ENCODE measurements around the gene TRANK1. TPM values are rescaled to one million over a fixed set of nuclear protein-coding genes. Genes with fewer than 3 reads are reported as not detected.

Gene TRANK1
- total RNA-seq, 1 donor from 2014 or later = 16.4 TPM

GRCh38 chr3:36875397-36875796 lies 69.5 kb downstream of the TRANK1 start:
- Mint-ChIP-seq H3K4me1 (ENCODE audit: low read depth) (no peaks in the 10 kb centered on the region), H3K9me3 (ENCODE audit: low read depth) (no peaks in the 10 kb centered on the region)

GRCh38 chr3:36874424-36874823 lies 70.4 kb downstream of the TRANK1 start:
- Mint-ChIP-seq H3K9me3 (ENCODE audit: low read depth) (no peaks in the 10 kb centered on the region), H3K27me3 (no peaks in the 10 kb centered on the region), H3K4me3 (ENCODE audit: low read depth) (no peak overlapping the region), H3K4me1 (ENCODE audit: low read depth) (no peaks in the 10 kb centered on the region), H3K27ac (no peak overlapping the region), H3K36me3 (ENCODE audit: insufficient read depth) (no peaks in the 10 kb centered on the region)
- no peak for DNase-seq (ENCODE audit: low spot score, unreplicated experiment)
- TF ChIP-seq CTCF (IDR thresholded peaks at IDR 0.05; ENCODE audit: unreplicated experiment) = no peak

More at GRCh38 chr3:36875397-36875796, 69.5 kb downstream of the TRANK1 start:
- no peak for DNase-seq (ENCODE audit: low spot score, unreplicated experiment)
- no peak overlapping the region for H3K27ac Mint-ChIP-seq
- no peaks in the 10 kb centered on the region for H3K27me3 Mint-ChIP-seq
- no peaks in the 10 kb centered on the region for H3K36me3 Mint-ChIP-seq (ENCODE audit: insufficient read depth)
- H3K4me3 Mint-ChIP-seq (ENCODE audit: low read depth) = no peak overlapping the region
- TF ChIP-seq CTCF (IDR thresholded peaks at IDR 0.05; ENCODE audit: unreplicated experiment) = no peak

- no peak for DNase-seq (ENCODE audit: low spot score, unreplicated experiment)
- no peaks in the 10 kb centered on the region for H3K4me1 Mint-ChIP-seq (ENCODE audit: low read depth)
- H3K4me3 Mint-ChIP-seq (ENCODE audit: low read depth) = no peak overlapping the region
- H3K27ac Mint-ChIP-seq = no peak overlapping the region
- no peak for TF ChIP-seq CTCF (IDR thresholded peaks at IDR 0.05; ENCODE audit: unreplicated experiment)
- H3K36me3 Mint-ChIP-seq (ENCODE audit: insufficient read depth) = no peaks in the 10 kb centered on the region
- no peaks in the 10 kb centered on the region for H3K9me3 Mint-ChIP-seq (ENCODE audit: low read depth)
- no peaks in the 10 kb centered on the region for H3K27me3 Mint-ChIP-seq
Observed at GRCh38 chr3:36871379-36872126, 73.3 kb downstream of the TRANK1 start.

- H3K36me3 Mint-ChIP-seq (ENCODE audit: insufficient read depth) = no peaks in the 10 kb centered on the region
- H3K9me3 Mint-ChIP-seq (ENCODE audit: low read depth) = no peaks in the 10 kb centered on the region
- no peak overlapping the region for H3K4me3 Mint-ChIP-seq (ENCODE audit: low read depth)
- H3K27me3 Mint-ChIP-seq = no peaks in the 10 kb centered on the region
- H3K27ac Mint-ChIP-seq = no peak overlapping the region
- no peaks in the 10 kb centered on the region for H3K4me1 Mint-ChIP-seq (ENCODE audit: low read depth)
- TF ChIP-seq CTCF (IDR thresholded peaks at IDR 0.05; ENCODE audit: unreplicated experiment) = peak; percentile 86
- peak; percentile 18 for DNase-seq (ENCODE audit: low spot score, unreplicated experiment)
Observed at GRCh38 chr3:36868614-36869436, 76.0 kb downstream of the TRANK1 start.

GRCh38 chr3:36867810-36868209 lies 77.0 kb downstream of the TRANK1 start:
- Mint-ChIP-seq H3K9me3 (ENCODE audit: low read depth) (no peaks in the 10 kb centered on the region), H3K27ac (no peak overlapping the region), H3K4me3 (ENCODE audit: low read depth) (no peak overlapping the region), H3K4me1 (ENCODE audit: low read depth) (no peaks in the 10 kb centered on the region), H3K27me3 (no peaks in the 10 kb centered on the region), H3K36me3 (ENCODE audit: insufficient read depth) (no peaks in the 10 kb centered on the region)
- DNase-seq (ENCODE audit: low spot score, unreplicated experiment) = no peak
- no peak for TF ChIP-seq CTCF (IDR thresholded peaks at IDR 0.05; ENCODE audit: unreplicated experiment)
